ENCODE measurements around the gene UNC119B. TPM values are rescaled to one million over a fixed set of nuclear protein-coding genes. Genes with fewer than 3 reads are reported as not detected.

UNC119B gene
- total RNA-seq, 2 experiments from 2014 or later: 22.4 to 23.6 TPM

DNA sequence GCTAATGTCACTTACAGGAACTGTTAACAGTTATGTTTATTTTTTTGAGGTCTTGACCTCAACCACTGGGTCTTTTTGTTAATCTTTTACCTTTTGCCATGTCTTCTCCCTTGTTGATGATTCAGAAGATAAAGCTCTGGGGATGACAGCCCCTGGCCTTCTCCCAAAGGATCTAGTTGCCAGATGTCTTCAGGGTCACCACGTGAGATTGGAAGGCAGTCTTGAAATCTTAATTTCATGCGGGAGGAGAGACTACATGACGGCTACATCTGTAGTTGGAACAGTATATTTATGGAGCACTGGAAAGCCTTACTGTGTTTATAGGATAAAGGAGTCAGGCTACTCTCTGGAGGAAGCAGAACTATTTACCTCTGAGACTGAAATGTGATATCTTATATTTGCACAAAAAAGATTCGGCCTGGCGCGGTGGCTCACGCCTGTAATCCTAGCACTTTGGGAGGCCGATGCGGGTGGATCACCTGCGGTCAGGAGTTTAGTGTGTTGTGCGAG, 17.7 kb upstream of the UNC119B start:
- peaks cover 46% of the 10 kb centered on the region for H3K36me3 Mint-ChIP-seq (ENCODE audit: low read depth)
- no peaks in the 10 kb centered on the region for H3K27me3 Mint-ChIP-seq
- no peak for DNase-seq
- H3K27ac Mint-ChIP-seq: peak overlapping the region; percentile 24
- H3K4me1 Mint-ChIP-seq: peaks cover 59% of the 10 kb centered on the region
- CTCF ChIA-PET: interaction anchor here (1.2 to 9.7 kb wide), 2 partner anchors 44 to 110 kb away, joined by 3 to 91 read pairs; no protein-coding TSS in a partner anchor
- H3K9me3 Mint-ChIP-seq: no peaks in the 10 kb centered on the region
- POLR2A ChIA-PET: no interaction called here
- H3K4me3 Mint-ChIP-seq: no peak overlapping the region

DNA sequence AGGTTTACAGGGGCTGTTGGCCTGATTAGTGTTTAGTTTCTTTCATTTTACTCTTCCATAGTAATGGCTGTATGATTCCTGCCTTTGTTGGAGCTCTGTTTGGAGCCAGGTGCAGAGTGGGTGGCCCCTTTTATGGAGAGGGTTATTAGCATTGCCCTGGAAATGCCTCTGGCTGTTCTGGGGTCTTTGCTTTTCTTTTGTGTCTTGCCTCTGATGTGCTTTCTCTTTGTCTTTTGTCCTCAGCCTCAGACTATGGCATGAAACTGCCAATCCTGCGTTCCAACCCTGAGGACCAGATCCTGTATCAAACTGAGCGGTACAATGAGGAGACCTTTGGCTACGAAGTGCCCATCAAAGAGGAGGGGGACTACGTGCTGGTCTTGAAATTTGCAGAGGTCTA, 16.4 kb upstream of the UNC119B start:
- peaks cover 50% of the 10 kb centered on the region for H3K4me1 Mint-ChIP-seq
- CTCF ChIA-PET: interaction anchor here (9.7 kb wide), 1 partner anchor 46 kb away, joined by 91 read pairs; no protein-coding TSS in a partner anchor

DNA sequence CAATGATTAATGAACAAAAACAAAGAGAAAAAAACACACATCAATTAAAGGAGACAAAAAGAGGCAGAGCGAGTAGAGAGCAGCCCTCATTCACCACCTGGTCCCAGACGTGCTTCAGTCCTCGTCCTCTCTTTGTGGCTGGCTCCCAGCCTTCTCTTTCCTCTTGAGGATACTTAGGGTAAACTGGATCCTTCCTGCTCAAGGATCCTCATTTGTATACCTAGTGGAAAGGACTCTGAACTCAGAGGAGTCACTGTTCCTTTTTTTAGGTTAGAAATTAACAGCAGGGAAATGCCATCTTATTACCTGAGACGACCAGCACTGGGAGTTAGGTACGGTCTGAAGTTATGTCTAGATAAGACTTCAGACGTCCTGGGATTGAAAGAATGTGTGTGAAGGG, 13.6 kb upstream of the UNC119B start:
- ChIA-PET CTCF (no interaction called here), POLR2A (no interaction called here)
- H3K27ac Mint-ChIP-seq: no peak overlapping the region
- no peak for DNase-seq
- no peaks in the 10 kb centered on the region for H3K27me3 Mint-ChIP-seq
- H3K9me3 Mint-ChIP-seq: no peaks in the 10 kb centered on the region
- H3K4me3 Mint-ChIP-seq: no peak overlapping the region
- H3K36me3 Mint-ChIP-seq (ENCODE audit: low read depth): peaks cover 75% of the 10 kb centered on the region
- H3K4me1 Mint-ChIP-seq: peaks cover 25% of the 10 kb centered on the region

More for the DNA sequence above, 16.4 kb upstream of the UNC119B start:
- DNase-seq: no peak
- Mint-ChIP-seq H3K36me3 (ENCODE audit: low read depth) (peaks cover 56% of the 10 kb centered on the region), H3K27me3 (no peaks in the 10 kb centered on the region), H3K4me3 (no peak overlapping the region), H3K27ac (no peak overlapping the region), H3K9me3 (no peaks in the 10 kb centered on the region)
- POLR2A ChIA-PET: interaction anchor here (0.8 kb wide), 1 partner anchor 12 kb away, joined by 3 read pairs; no protein-coding TSS in a partner anchor

DNA sequence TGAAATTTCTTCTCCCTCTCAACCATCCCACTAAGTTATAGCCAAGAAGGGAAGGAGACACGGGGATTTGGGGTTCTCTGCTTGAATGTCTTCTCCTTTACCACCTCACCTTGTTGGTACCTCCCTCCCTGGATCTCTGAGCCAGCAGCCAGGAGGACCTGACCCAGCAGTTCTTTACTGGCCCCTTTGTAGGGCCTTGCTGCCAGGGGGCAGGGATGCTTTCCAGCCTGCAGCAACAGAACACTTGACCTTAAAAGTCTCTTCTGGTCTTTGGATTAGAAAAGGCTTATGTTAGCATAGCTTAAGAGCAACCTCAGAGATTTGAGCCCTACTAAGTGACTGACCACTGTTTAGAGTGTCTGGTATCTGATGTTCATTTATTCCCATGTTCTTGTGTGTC, 12.9 kb upstream of the UNC119B start:
- Mint-ChIP-seq H3K27ac (no peak overlapping the region), H3K36me3 (ENCODE audit: low read depth) (peaks cover 79% of the 10 kb centered on the region), H3K4me1 (peaks cover 19% of the 10 kb centered on the region), H3K9me3 (no peaks in the 10 kb centered on the region), H3K27me3 (no peaks in the 10 kb centered on the region), H3K4me3 (no peak overlapping the region)
- no peak for DNase-seq
- CTCF ChIA-PET: interaction anchor here (1.0 to 2.6 kb wide), 2 partner anchors 47 to 50 kb away, joined by 3 to 12 read pairs; no protein-coding TSS in a partner anchor
- POLR2A ChIA-PET: interaction anchor here (1.0 kb wide), 1 partner anchor 13 kb away, joined by 4 read pairs; no protein-coding TSS in a partner anchor

DNA sequence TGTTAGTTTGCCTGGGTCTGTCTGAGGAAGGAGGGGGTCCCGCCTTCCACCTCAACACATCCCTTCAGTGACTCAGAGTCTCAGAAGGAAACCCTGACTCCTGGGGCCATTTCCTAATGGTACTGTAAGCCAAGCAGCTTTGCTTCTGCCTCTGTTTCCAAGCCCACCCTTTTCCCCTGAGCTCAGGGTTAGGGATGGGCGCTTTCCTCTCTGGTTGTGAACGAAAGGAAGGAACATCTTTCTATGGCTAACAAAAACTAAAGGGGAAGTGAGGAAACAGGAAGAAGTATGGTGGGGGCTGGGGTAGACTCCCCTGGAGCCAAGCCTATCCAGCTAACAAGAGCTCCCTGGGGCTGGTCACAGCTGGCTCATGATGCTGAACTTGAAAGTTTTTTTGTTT, 11.6 kb upstream of the UNC119B start:
- CTCF ChIA-PET: interaction anchor here (0.8 to 2.6 kb wide), 3 partner anchors 11 to 51 kb away, joined by 3 to 12 read pairs (median 4); partner anchors contain the start of gene UNC119B
- no peak for DNase-seq
- H3K9me3 Mint-ChIP-seq: no peaks in the 10 kb centered on the region
- H3K4me1 Mint-ChIP-seq: peaks cover 7% of the 10 kb centered on the region
- no peaks in the 10 kb centered on the region for H3K27me3 Mint-ChIP-seq
- H3K4me3 Mint-ChIP-seq: no peak overlapping the region
- POLR2A ChIA-PET: interaction anchor here (0.8 to 1.2 kb wide), 4 partner anchors 11 to 117 kb away, joined by 3 to 4 read pairs (median 3); partner anchors contain the start of genes MLEC and POP5
- peaks cover 75% of the 10 kb centered on the region for H3K36me3 Mint-ChIP-seq (ENCODE audit: low read depth)
- H3K27ac Mint-ChIP-seq: peak overlapping the region; percentile 33

DNA sequence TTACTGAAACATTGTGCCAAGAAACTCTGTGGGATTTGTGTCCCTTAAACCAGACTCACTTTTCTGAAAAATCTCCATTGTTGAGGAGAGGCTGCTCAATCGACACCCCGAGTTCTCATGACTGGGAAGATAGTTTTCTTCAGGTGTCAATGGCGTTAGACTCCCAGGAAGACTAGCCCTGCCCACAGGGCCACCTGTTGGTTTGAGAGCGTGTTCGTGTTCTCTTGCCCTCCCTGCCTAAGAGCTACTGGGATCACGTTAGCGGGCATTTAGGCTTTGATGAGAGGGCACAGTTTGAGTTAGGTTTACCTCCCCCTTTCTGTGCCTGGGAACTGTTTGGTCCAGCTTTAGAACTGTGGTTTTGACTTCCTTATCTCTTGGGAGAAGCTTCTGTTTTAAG, 10.7 kb upstream of the UNC119B start:
- Mint-ChIP-seq H3K27me3 (no peaks in the 10 kb centered on the region), H3K9me3 (no peaks in the 10 kb centered on the region), H3K4me3 (no peak overlapping the region), H3K4me1 (peaks cover 4% of the 10 kb centered on the region), H3K36me3 (ENCODE audit: low read depth) (peaks cover 67% of the 10 kb centered on the region), H3K27ac (no peak overlapping the region)
- no peak for DNase-seq
- ChIA-PET CTCF (interaction anchor here (1.1 to 2.6 kb wide), 2 partner anchors 50 to 52 kb away, joined by 4 to 12 read pairs; no protein-coding TSS in a partner anchor), POLR2A (interaction anchor here (1.2 kb wide), 2 partner anchors 11 to 50 kb away, joined by 3 read pairs; no protein-coding TSS in a partner anchor)

DNA sequence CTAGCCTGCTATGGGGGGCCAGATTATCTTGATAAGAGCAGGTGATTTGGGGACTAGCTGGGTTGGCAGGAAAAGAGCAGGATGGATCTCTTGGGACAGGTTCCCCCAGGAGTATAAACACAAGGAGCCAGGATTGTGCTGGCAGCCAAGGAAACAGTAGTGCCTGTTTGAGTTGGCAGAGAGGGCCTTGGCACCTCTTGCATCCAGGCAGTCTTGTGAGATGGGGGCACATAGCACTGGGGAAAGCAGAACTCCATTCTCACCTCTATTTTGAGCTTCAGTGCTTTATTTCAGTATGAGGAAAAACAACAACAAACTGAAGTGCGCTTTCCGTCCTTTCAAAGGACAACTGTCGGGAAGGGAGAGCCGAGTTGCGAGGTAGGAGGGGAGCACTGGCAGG, 9.4 kb upstream of the UNC119B start:
- CTCF ChIA-PET: interaction anchor here (1.3 kb wide), 1 partner anchor 52 kb away, joined by 4 read pairs; no protein-coding TSS in a partner anchor
- POLR2A ChIA-PET: interaction anchor here (1.2 kb wide), 1 partner anchor 10 kb away, joined by 3 read pairs; no protein-coding TSS in a partner anchor
- peaks cover 55% of the 10 kb centered on the region for H3K36me3 Mint-ChIP-seq (ENCODE audit: low read depth)

DNA sequence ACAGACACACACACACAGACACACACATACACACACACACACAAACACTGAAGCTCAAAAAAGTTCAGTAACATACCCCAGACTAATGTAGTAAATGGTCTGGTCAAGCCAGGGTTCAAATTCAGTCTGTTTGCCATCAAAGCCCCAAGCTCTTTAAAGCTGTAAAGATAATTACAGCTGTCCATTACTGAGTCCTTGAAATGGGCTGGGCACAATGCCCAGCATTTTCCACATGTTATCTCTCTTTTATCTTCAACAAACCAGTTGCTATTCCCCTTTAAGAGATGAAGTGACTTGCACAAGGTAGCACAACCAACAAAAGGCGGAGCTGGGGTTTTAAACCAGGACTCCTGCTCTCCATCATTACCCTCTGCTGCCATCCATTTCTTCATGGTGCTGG, 7.6 kb upstream of the UNC119B start:
- Mint-ChIP-seq H3K27ac (no peak overlapping the region), H3K4me3 (no peak overlapping the region), H3K9me3 (no peaks in the 10 kb centered on the region), H3K36me3 (ENCODE audit: low read depth) (peaks cover 41% of the 10 kb centered on the region), H3K27me3 (no peaks in the 10 kb centered on the region), H3K4me1 (peaks cover 4% of the 10 kb centered on the region)
- ChIA-PET CTCF (interaction anchor here (1.3 kb wide), 1 partner anchor 53 kb away, joined by 7 read pairs; no protein-coding TSS in a partner anchor), POLR2A (interaction anchor here (1.7 kb wide), 1 partner anchor 15 kb away, joined by 4 read pairs; no protein-coding TSS in a partner anchor)
- DNase-seq: no peak

More for the DNA sequence above, 9.4 kb upstream of the UNC119B start:
- Mint-ChIP-seq H3K27me3 (no peaks in the 10 kb centered on the region), H3K27ac (no peak overlapping the region), H3K4me3 (no peak overlapping the region), H3K9me3 (no peaks in the 10 kb centered on the region), H3K4me1 (peaks cover 4% of the 10 kb centered on the region)
- DNase-seq: no peak

DNA sequence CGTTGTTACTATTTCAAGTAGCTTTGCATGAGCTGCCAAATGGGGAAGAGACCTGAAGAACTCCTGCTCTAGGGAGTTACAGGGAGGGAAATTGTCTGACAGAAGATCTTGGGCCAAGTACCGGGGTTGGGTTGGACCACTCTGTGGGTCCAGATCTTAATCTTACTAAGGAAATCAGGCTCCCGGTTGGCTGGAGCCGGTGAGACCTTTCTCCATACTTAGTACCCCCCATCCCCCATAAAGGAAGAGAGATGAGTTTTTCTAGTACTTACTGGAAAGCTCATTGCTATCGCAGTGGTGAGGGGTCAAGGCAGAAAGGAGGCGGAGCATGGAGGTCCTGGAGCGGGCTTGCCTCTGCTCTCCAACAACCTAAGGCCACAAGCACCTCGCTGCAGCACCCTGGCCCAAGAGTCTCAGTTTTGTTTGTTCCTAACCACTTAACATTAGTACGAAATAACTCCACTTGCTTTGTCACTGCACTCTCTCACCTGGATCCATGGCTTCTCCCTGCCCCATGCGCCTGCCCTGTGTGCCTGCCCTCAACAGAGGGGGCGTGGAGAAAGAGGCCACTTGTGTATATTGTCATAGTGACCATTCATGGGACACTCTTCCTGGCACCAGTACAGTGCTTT, 6.8 kb upstream of the UNC119B start:
- Mint-ChIP-seq H3K9me3 (no peaks in the 10 kb centered on the region), H3K4me3 (no peak overlapping the region), H3K27ac (no peak overlapping the region), H3K27me3 (no peaks in the 10 kb centered on the region), H3K4me1 (peaks cover 4% of the 10 kb centered on the region), H3K36me3 (ENCODE audit: low read depth) (peaks cover 33% of the 10 kb centered on the region)
- no peak for DNase-seq
- ChIA-PET POLR2A (interaction anchor here (1.7 kb wide), 1 partner anchor 16 kb away, joined by 4 read pairs; no protein-coding TSS in a partner anchor), CTCF (interaction anchor here (1.3 kb wide), 1 partner anchor 54 kb away, joined by 7 read pairs; no protein-coding TSS in a partner anchor)

DNA sequence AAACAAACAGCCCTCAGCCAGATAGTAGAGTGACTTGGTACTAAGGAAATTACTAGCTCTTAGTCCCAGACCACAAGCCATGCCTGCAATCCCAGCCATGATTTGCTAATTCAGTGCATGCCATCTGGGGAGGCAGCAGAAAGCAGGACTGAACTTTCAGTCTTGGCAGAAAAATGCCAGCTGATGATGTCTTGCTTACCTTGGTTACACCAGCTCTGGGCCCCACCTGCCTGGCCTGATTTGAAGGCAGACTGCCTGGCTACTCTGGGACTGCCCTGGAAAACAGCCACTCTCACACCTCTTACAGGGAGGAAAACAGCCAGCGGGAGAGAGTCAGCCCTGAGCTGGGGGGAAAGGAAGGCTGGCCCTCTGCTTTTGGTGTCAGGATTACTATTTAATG, 4.6 kb upstream of the UNC119B start:
- Mint-ChIP-seq H3K4me3 (no peak overlapping the region), H3K36me3 (ENCODE audit: low read depth) (peaks cover 20% of the 10 kb centered on the region), H3K9me3 (no peaks in the 10 kb centered on the region), H3K27ac (no peak overlapping the region), H3K4me1 (peaks cover 6% of the 10 kb centered on the region), H3K27me3 (no peaks in the 10 kb centered on the region)
- no peak for DNase-seq
- ChIA-PET POLR2A (interaction anchor here (1.0 kb wide), 1 partner anchor 11 kb away, joined by 3 read pairs; no protein-coding TSS in a partner anchor), CTCF (no interaction called here)

DNA sequence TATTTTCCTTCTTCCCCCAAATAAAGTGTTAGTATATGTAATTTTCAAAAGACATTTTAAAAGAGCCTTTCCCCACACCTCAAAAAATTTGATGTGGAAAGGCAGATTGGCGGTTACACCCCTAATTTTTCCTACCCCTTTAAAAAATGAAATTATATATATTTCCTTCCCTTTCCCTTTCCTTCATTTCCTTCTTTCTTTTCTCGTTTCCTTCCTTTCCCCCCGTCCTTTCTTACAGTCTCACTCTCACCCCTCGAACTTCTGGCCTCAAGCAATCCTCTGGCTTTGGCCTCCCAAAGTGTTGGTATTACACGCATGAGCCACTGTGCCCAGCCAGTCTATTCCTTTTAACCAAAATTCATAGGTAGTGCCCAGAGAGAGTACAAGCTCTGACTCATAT, 4.2 kb upstream of the UNC119B start:
- Mint-ChIP-seq H3K4me1 (peaks cover 6% of the 10 kb centered on the region), H3K27me3 (no peaks in the 10 kb centered on the region), H3K4me3 (no peak overlapping the region), H3K36me3 (ENCODE audit: low read depth) (peaks cover 16% of the 10 kb centered on the region), H3K27ac (no peak overlapping the region), H3K9me3 (no peaks in the 10 kb centered on the region)
- ChIA-PET CTCF (no interaction called here), POLR2A (interaction anchor here (1.0 kb wide), 1 partner anchor 12 kb away, joined by 3 read pairs; no protein-coding TSS in a partner anchor)
- no peak for DNase-seq

DNA sequence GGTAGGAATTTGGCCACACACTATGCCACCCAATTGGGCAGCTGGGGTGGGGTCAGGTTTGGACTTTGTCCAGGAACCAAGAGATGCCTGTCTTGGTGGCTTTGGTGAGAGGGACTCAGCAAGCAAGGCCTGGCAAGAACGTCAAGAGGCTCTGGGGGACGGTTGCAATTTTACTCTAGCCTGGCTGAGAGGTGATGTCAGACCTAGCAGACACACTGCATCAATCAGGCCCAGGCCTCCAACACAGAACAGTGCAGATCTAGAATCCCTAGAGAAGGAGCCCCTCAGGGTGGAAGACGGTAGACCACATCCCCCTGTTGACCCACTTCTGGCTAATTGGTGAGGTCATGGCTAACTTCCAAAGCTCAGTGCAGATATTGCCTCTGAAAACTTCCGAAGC, 1.6 kb upstream of the UNC119B start:
- peaks cover 28% of the 10 kb centered on the region for H3K4me1 Mint-ChIP-seq
- H3K27ac Mint-ChIP-seq: no peak overlapping the region
- no peaks in the 10 kb centered on the region for H3K9me3 Mint-ChIP-seq
- peaks cover 11% of the 10 kb centered on the region for H3K36me3 Mint-ChIP-seq (ENCODE audit: low read depth)
- POLR2A ChIA-PET: interaction anchor here (0.8 to 2.7 kb wide), 4 partner anchors 16 to 417 kb away, joined by 3 to 11 read pairs (median 6); partner anchors contain the start of genes ACADS and RNU4-2
- no peak overlapping the region for H3K4me3 Mint-ChIP-seq
- CTCF ChIA-PET: interaction anchor here (1.5 to 6.4 kb wide), 2 partner anchors 22 to 60 kb away, joined by 4 to 57 read pairs; partner anchors contain the start of gene MLEC
- no peak for DNase-seq
- no peaks in the 10 kb centered on the region for H3K27me3 Mint-ChIP-seq
